Measurements from ENCODE around the gene ANKRD9. TPM values are rescaled to one million over a fixed set of nuclear protein-coding genes. Genes with fewer than 3 reads are reported as not detected.

The ANKRD9 gene
- total RNA-seq, 5 donors from 2014 or later (not counting 1 experiment from before 2014, with no cell fraction given), result 1.9 to 3.2 (median 2.4) TPM

GRCh38 chr14:102481371-102481770, 28.2 kb downstream of the ANKRD9 start:
- Mint-ChIP-seq H3K27me3 (no peaks in the 10 kb centered on the region), H3K9me3 (peaks cover 5 to 7% (median 6%) of the 10 kb centered on the region in 3 donors), H3K36me3 (peaks cover 22% of the 10 kb centered on the region), H3K4me1 (peaks cover 5 to 10% (median 9%) of the 10 kb centered on the region in 3 donors), H3K4me3 (no peak overlapping the region), H3K27ac (no peak overlapping the region)
- no peaks in the 10 kb centered on the region for H3K27me3 ChIP-seq (replicated peaks in 1 of 2; ENCODE audit: control insufficient read depth in 2 of 2, extremely low read depth in 1 of 2, insufficient read depth in 2 of 2, low read length in 1 of 2)
- DNase-seq (no peak), ATAC-seq (replicated peaks in 1 of 4) (no peak)
- H3K27ac ChIP-seq (ENCODE audit: low read length), result no peak overlapping the region
- H3K4me3 ChIP-seq (ENCODE audit: control insufficient read depth in 1 of 2, extremely low read depth in 1 of 2, low read length in 1 of 2), result no peak overlapping the region
- H3K36me3 ChIP-seq (ENCODE audit: control insufficient read depth in 2 of 2, extremely low read depth in 1 of 2, insufficient read depth in 1 of 2, low read length in 1 of 2), result peaks cover 0 to under 1% of the 10 kb centered on the region in 2 donors
- WGBS (ENCODE audit: insufficient coverage), result 100% methylated on average over 3 of the region's 4 CpGs
- no peaks in the 10 kb centered on the region for H3K9me3 ChIP-seq
- POLR2A ChIA-PET, result no interaction called here
- CTCF ChIA-PET, result no interaction called here
- no peaks in the 10 kb centered on the region for H3K4me1 ChIP-seq (ENCODE audit: control insufficient read depth in 1 of 2, extremely low read depth in 1 of 2, insufficient read depth in 2 of 2, low read length in 2 of 2)

DNA sequence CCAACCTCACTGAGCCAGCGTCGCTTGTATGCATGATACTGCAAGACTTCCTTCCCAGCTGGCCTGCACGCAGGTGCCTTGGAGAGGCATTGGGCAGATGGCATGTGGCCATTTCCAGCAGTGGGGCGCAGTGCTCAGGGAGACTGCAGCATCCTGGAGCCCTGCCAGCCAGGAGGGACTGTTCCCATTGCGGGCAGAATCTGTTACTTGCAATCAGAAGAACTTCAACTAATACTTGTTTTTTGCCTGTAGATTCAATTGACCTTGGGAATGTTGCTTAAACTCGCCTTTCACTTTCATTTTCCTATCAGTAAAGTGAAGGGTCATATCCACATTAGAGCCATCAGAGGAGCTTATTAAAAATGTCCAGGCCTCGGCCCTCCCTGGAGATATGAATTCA, 29.8 kb downstream of the ANKRD9 start:
- ATAC-seq (replicated peaks in 1 of 4), result no peak
- WGBS (ENCODE audit: insufficient coverage), result 87% methylated on average over 4 of the region's 7 CpGs
- no peak overlapping the region for H3K4me3 Mint-ChIP-seq
- Histone ChIP-seq H3K27ac (ENCODE audit: low read length) (no peak overlapping the region), H3K4me1 (ENCODE audit: control insufficient read depth in 1 of 2, extremely low read depth in 1 of 2, insufficient read depth in 2 of 2, low read length in 2 of 2) (no peaks in the 10 kb centered on the region), H3K4me3 (ENCODE audit: control insufficient read depth in 1 of 2, extremely low read depth in 1 of 2, low read length in 1 of 2) (no peak overlapping the region), H3K9me3 (no peaks in the 10 kb centered on the region), H3K36me3 (ENCODE audit: control insufficient read depth in 2 of 2, extremely low read depth in 1 of 2, insufficient read depth in 1 of 2, low read length in 1 of 2) (no peaks in the 10 kb centered on the region), H3K27me3 (replicated peaks in 1 of 2; ENCODE audit: control insufficient read depth in 2 of 2, extremely low read depth in 1 of 2, insufficient read depth in 2 of 2, low read length in 1 of 2) (no peaks in the 10 kb centered on the region)
- peaks cover 5 to 10% (median 9%) of the 10 kb centered on the region in 3 donors for H3K4me1 Mint-ChIP-seq
- no peaks in the 10 kb centered on the region for H3K27me3 Mint-ChIP-seq
- DNase-seq, result no peak
- POLR2A ChIA-PET, result interaction anchor here in 1 of 2 donors (0.6 kb wide), 1 partner anchor 104 kb away, joined by 3 read pairs; no protein-coding TSS in a partner anchor
- peaks cover 22% of the 10 kb centered on the region for H3K36me3 Mint-ChIP-seq
- CTCF ChIA-PET, result no interaction called here
- H3K9me3 Mint-ChIP-seq, result peaks cover 5 to 7% (median 6%) of the 10 kb centered on the region in 3 donors
- H3K27ac Mint-ChIP-seq, result peak overlapping the region in 1 of 2 donors; percentile 1

GRCh38 chr14:102479107-102479506, 30.5 kb downstream of the ANKRD9 start:
- Histone ChIP-seq H3K27ac (ENCODE audit: low read length) (no peak overlapping the region), H3K4me3 (ENCODE audit: control insufficient read depth in 1 of 2, extremely low read depth in 1 of 2, low read length in 1 of 2) (no peak overlapping the region), H3K36me3 (ENCODE audit: control insufficient read depth in 2 of 2, extremely low read depth in 1 of 2, insufficient read depth in 1 of 2, low read length in 1 of 2) (no peaks in the 10 kb centered on the region), H3K4me1 (ENCODE audit: control insufficient read depth in 1 of 2, extremely low read depth in 1 of 2, insufficient read depth in 2 of 2, low read length in 2 of 2) (no peaks in the 10 kb centered on the region), H3K9me3 (no peaks in the 10 kb centered on the region), H3K27me3 (replicated peaks in 1 of 2; ENCODE audit: control insufficient read depth in 2 of 2, extremely low read depth in 1 of 2, insufficient read depth in 2 of 2, low read length in 1 of 2) (no peaks in the 10 kb centered on the region)
- Mint-ChIP-seq H3K4me3 (no peak overlapping the region), H3K36me3 (peaks cover 20% of the 10 kb centered on the region), H3K27ac (peak overlapping the region in 1 of 2 donors; percentile 62), H3K27me3 (no peaks in the 10 kb centered on the region), H3K9me3 (peaks cover 5 to 7% (median 6%) of the 10 kb centered on the region in 3 donors), H3K4me1 (peaks cover 5 to 10% (median 9%) of the 10 kb centered on the region in 3 donors)
- ChIA-PET POLR2A (interaction anchor here in 1 of 2 donors (0.6 kb wide), 1 partner anchor 182 kb away, joined by 3 read pairs; no protein-coding TSS in a partner anchor), CTCF (interaction anchor here in 1 of 2 donors (0.6 kb wide), 1 partner anchor 48 kb away, joined by 4 read pairs; no protein-coding TSS in a partner anchor)
- no peak for ATAC-seq (replicated peaks in 1 of 4)
- 100% methylated on average over 2 of the region's 2 CpGs for whole genome bisulfite sequencing (ENCODE audit: insufficient coverage)
- no peak for DNase-seq

DNA sequence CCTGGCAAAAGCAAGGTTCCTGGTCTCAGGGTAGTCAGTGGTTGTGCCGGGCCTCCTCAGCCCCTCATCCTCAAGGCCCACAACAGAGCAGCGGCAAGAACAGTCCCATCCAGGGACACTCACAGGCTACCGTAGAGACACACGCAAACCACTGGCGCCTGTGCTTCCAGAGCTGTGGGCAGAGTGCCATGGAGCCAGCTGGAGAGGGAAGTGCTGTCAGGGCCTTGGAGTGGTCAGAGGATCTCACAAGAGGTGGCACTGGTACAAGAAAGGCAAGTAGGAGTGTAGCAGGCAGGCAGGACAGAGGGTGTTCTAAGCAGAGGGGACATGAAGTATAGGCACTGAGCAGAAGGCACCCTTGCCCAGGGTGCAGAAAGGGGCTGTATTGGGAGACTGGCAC, 34.6 kb downstream of the ANKRD9 start:
- Mint-ChIP-seq H3K9me3 (no peaks in the 10 kb centered on the region), H3K4me1 (peaks cover 15 to 20% (median 18%) of the 10 kb centered on the region in 3 donors), H3K36me3 (peaks cover 5% of the 10 kb centered on the region), H3K27me3 (no peaks in the 10 kb centered on the region), H3K27ac (no peak overlapping the region), H3K4me3 (no peak overlapping the region)
- H3K36me3 ChIP-seq (ENCODE audit: control insufficient read depth in 2 of 2, extremely low read depth in 1 of 2, insufficient read depth in 1 of 2, low read length in 1 of 2), result no peaks in the 10 kb centered on the region
- H3K27me3 ChIP-seq (replicated peaks in 1 of 2; ENCODE audit: control insufficient read depth in 2 of 2, extremely low read depth in 1 of 2, insufficient read depth in 2 of 2, low read length in 1 of 2), result peaks cover 0 to 2% of the 10 kb centered on the region in 2 experiments
- no peak for ATAC-seq (replicated peaks in 1 of 4)
- H3K27ac ChIP-seq (ENCODE audit: low read length), result no peak overlapping the region
- H3K9me3 ChIP-seq, result no peaks in the 10 kb centered on the region
- 95% methylated on average over 4 of the region's 5 CpGs for WGBS (ENCODE audit: insufficient coverage)
- no peak overlapping the region for H3K4me3 ChIP-seq (ENCODE audit: control insufficient read depth in 1 of 2, extremely low read depth in 1 of 2, low read length in 1 of 2)
- ChIA-PET CTCF (interaction anchor here in 1 of 2 donors (0.6 kb wide), 1 partner anchor 677 kb away, joined by 4 read pairs; no protein-coding TSS in a partner anchor), POLR2A (no interaction called here)
- no peak for DNase-seq
- H3K4me1 ChIP-seq (ENCODE audit: control insufficient read depth in 1 of 2, extremely low read depth in 1 of 2, insufficient read depth in 2 of 2, low read length in 2 of 2), result peaks cover 4 to 7% of the 10 kb centered on the region in 2 experiments

DNA sequence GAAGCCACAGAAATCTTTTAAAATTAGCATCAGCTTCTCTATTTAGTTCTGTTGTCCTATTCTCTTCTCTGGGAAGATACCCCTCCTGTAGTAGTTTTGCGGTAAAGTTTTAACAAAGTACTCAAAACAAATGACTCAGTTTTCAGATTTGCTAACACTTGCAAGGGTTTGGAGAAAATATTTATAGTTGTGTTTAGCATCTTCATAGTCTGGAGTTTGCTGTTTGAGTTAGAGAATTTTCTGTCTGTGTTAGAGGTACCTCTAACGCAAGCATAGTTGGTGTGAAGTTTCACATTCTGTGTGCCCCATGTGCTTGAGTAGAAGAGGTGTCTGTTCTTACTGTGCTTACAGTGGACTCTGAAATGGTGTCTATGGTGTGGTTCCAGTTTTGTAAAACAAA, 36.0 kb downstream of the ANKRD9 start:
- no peak for DNase-seq
- no peaks in the 10 kb centered on the region for H3K36me3 ChIP-seq (ENCODE audit: control insufficient read depth in 2 of 2, extremely low read depth in 1 of 2, insufficient read depth in 1 of 2, low read length in 1 of 2)
- ChIA-PET POLR2A (no interaction called here), CTCF (no interaction called here)
- H3K9me3 Mint-ChIP-seq, result no peaks in the 10 kb centered on the region
- H3K4me1 ChIP-seq (ENCODE audit: control insufficient read depth in 1 of 2, extremely low read depth in 1 of 2, insufficient read depth in 2 of 2, low read length in 2 of 2), result peaks cover 4 to 7% of the 10 kb centered on the region in 2 experiments
- no peak overlapping the region for H3K27ac Mint-ChIP-seq
- H3K27ac ChIP-seq (ENCODE audit: low read length), result no peak overlapping the region
- H3K27me3 Mint-ChIP-seq, result no peaks in the 10 kb centered on the region
- no peak for ATAC-seq (replicated peaks in 1 of 4)
- no peak overlapping the region for H3K4me3 Mint-ChIP-seq
- 100% methylated on average over 1 of the region's 2 CpGs for WGBS (ENCODE audit: insufficient coverage)
- H3K27me3 ChIP-seq (replicated peaks in 1 of 2; ENCODE audit: control insufficient read depth in 2 of 2, extremely low read depth in 1 of 2, insufficient read depth in 2 of 2, low read length in 1 of 2), result peaks cover 0 to 2% of the 10 kb centered on the region in 2 experiments
- H3K4me1 Mint-ChIP-seq, result peaks cover 9 to 10% (median 9%) of the 10 kb centered on the region in 3 donors
- H3K4me3 ChIP-seq (ENCODE audit: control insufficient read depth in 1 of 2, extremely low read depth in 1 of 2, low read length in 1 of 2), result no peak overlapping the region
- peaks cover 12% of the 10 kb centered on the region for H3K36me3 Mint-ChIP-seq
- no peaks in the 10 kb centered on the region for H3K9me3 ChIP-seq

DNA sequence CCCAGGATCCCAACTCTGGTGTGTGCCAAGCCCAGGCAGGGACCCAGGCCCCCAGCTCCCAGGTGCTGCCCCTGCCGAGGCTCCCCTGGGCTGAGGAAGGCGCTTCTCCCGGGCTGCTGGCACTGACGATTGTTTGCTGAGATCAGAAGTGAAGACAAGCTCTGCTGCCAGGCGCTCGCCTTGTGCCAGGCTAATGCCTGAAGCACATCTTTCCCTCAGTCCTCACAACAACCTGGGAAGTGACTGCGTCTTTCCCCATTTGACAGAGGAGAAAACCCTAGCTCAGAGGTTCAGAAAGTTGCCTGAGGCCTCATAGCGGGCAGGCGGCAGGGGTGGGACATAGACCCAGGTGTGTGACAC, 36.8 kb downstream of the ANKRD9 start:
- 92% methylated on average over 9 of the region's 9 CpGs for WGBS (ENCODE audit: insufficient coverage)
- POLR2A ChIA-PET, result no interaction called here
- ATAC-seq (replicated peaks in 1 of 4) (no peak), DNase-seq (no peak)
- Mint-ChIP-seq H3K27me3 (no peaks in the 10 kb centered on the region), H3K4me3 (no peak overlapping the region), H3K9me3 (no peaks in the 10 kb centered on the region), H3K27ac (no peak overlapping the region), H3K4me1 (peaks cover 9 to 10% (median 9%) of the 10 kb centered on the region in 3 donors), H3K36me3 (peaks cover 18% of the 10 kb centered on the region)
- Histone ChIP-seq H3K9me3 (no peaks in the 10 kb centered on the region), H3K27ac (ENCODE audit: low read length) (no peak overlapping the region), H3K36me3 (ENCODE audit: control insufficient read depth in 2 of 2, extremely low read depth in 1 of 2, insufficient read depth in 1 of 2, low read length in 1 of 2) (no peaks in the 10 kb centered on the region), H3K4me3 (ENCODE audit: control insufficient read depth in 1 of 2, extremely low read depth in 1 of 2, low read length in 1 of 2) (no peak overlapping the region), H3K27me3 (replicated peaks in 1 of 2; ENCODE audit: control insufficient read depth in 2 of 2, extremely low read depth in 1 of 2, insufficient read depth in 2 of 2, low read length in 1 of 2) (peaks cover 0 to 2% of the 10 kb centered on the region in 2 experiments), H3K4me1 (ENCODE audit: control insufficient read depth in 1 of 2, extremely low read depth in 1 of 2, insufficient read depth in 2 of 2, low read length in 2 of 2) (peaks cover 4 to 7% of the 10 kb centered on the region in 2 experiments)
- CTCF ChIA-PET, result no interaction called here

Data from T-cell (primary cell).